ENCODE data around the gene DAPK2. TPM values are rescaled to one million over a fixed set of nuclear protein-coding genes. Genes with fewer than 3 reads are reported as not detected.
A peak's percentile ranks its signal among the peaks of the same experiment; 100 is the strongest.

Gene DAPK2
- total and polyA plus RNA-seq, 2 donors from 2014 or later, result 3.0 to 3.8 TPM

- intact Hi-C loops (cut with DNase I), result no loop called here
- DNase-seq (no peak), FAIRE-seq (no peak)
- no peak for TF ChIP-seq CTCF (IDR thresholded peaks at IDR 0.05; ENCODE audit: borderline replicate concordance, extremely low read depth, insufficient read depth)
- H3K4me1 ChIP-seq (ENCODE audit: control insufficient read depth in 2 of 3, insufficient read depth in 2 of 3, low read depth in 1 of 3, low read length in 3 of 3), result peaks cover 0 to 7% (median 0%) of the 10 kb centered on the region in 3 donors
- no peak overlapping the region for H3K27ac ChIP-seq (ENCODE audit: low read depth in 2 of 2, low read length in 2 of 2)
- H3K27me3 ChIP-seq (ENCODE audit: control insufficient read depth, insufficient read depth, low read length), result no peaks in the 10 kb centered on the region
- H3K36me3 ChIP-seq (ENCODE audit: control insufficient read depth in 2 of 3, insufficient read depth in 3 of 3, low read length in 3 of 3), result no peaks in the 10 kb centered on the region
- no peaks in the 10 kb centered on the region for H3K9me3 ChIP-seq (ENCODE audit: control insufficient read depth in 2 of 3, insufficient read depth in 1 of 3, low read length in 3 of 3)
- H3K4me3 ChIP-seq (ENCODE audit: low read length in 3 of 3), result peak overlapping the region in 2 of 3 donors; percentile 10 to 47
- no peak overlapping the region for H3K9ac ChIP-seq (ENCODE audit: low read length in 3 of 3)
Measured at GRCh38 chr15:64045101-64045435, 1.2 kb downstream of the DAPK2 start.

DNA sequence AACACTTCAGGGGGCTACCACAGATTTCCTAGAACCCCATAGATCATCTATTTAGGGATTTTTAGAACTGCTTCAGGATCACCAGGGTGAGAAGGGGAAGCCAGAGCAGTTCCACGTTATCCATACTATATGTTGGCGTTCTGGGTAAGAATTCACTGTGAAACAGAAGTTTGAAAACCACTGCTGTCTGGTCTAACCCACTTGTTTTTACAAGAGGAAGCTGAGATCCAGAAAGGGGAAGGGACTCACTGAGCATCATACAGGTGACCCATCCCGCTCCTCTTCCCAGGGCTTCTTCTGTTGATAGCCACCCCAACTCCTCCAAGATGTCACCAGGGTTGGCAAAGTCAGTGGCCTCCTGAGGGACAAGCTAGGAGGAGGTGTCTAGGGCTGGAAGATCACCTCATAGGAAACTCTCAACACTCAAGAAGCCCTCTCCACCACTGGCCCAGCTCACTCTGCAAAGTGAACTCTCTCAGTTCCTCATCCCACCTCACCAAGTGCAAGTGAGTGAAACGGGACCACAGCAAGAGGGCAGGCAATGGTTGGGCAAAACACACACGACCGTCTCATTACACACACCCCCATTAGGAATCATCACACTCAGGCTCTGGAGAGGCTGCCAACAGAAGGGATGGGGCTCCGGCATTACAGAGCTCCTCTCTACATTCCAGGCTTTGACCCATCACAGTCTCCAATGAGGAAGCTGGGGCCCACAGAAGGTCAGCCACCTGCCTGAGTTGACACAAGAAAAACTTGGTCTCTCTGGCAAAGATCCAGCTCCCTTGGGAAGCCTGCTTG lies 1.8 kb downstream of the DAPK2 start:
- peak overlapping the region in 1 of 3 donors; percentile 47 for H3K4me3 ChIP-seq (ENCODE audit: low read length in 3 of 3)
- H3K36me3 ChIP-seq (ENCODE audit: control insufficient read depth in 2 of 3, insufficient read depth in 3 of 3, low read length in 3 of 3), result no peaks in the 10 kb centered on the region
- intact Hi-C loops (cut with DNase I), result no loop called here
- H3K4me1 ChIP-seq (ENCODE audit: control insufficient read depth in 2 of 3, insufficient read depth in 2 of 3, low read depth in 1 of 3, low read length in 3 of 3), result peaks cover 0 to 7% (median 0%) of the 10 kb centered on the region in 3 donors
- no peaks in the 10 kb centered on the region for H3K27me3 ChIP-seq (ENCODE audit: control insufficient read depth, insufficient read depth, low read length)
- H3K27ac ChIP-seq (ENCODE audit: low read depth in 2 of 2, low read length in 2 of 2), result no peak overlapping the region
- DNase-seq (peak in 1 of 5 donors; percentile 31), FAIRE-seq (no peak)
- TF ChIP-seq CTCF (IDR thresholded peaks at IDR 0.05; ENCODE audit: borderline replicate concordance, extremely low read depth, insufficient read depth), result no peak
- no peak overlapping the region for H3K9ac ChIP-seq (ENCODE audit: low read length in 3 of 3)
- H3K9me3 ChIP-seq (ENCODE audit: control insufficient read depth in 2 of 3, insufficient read depth in 1 of 3, low read length in 3 of 3), result no peaks in the 10 kb centered on the region

- TF ChIP-seq CTCF (IDR thresholded peaks at IDR 0.05; ENCODE audit: borderline replicate concordance, extremely low read depth, insufficient read depth), result no peak
- Histone ChIP-seq H3K27ac (ENCODE audit: low read depth in 2 of 2, low read length in 2 of 2) (no peak overlapping the region), H3K4me3 (ENCODE audit: low read length in 3 of 3) (no peak overlapping the region), H3K4me1 (ENCODE audit: control insufficient read depth in 2 of 3, insufficient read depth in 2 of 3, low read depth in 1 of 3, low read length in 3 of 3) (no peaks in the 10 kb centered on the region), H3K36me3 (ENCODE audit: control insufficient read depth in 2 of 3, insufficient read depth in 3 of 3, low read length in 3 of 3) (no peaks in the 10 kb centered on the region), H3K9ac (ENCODE audit: low read length in 3 of 3) (no peak overlapping the region), H3K27me3 (ENCODE audit: control insufficient read depth, insufficient read depth, low read length) (no peaks in the 10 kb centered on the region), H3K9me3 (ENCODE audit: control insufficient read depth in 2 of 3, insufficient read depth in 1 of 3, low read length in 3 of 3) (no peaks in the 10 kb centered on the region)
- FAIRE-seq (no peak), DNase-seq (no peak)
- intact Hi-C loops (cut with DNase I), result loop anchor here (10.0 kb wide), 1 partner anchor 84 kb away; no protein-coding TSS in a partner anchor
Measured at GRCh38 chr15:64038878-64039610, 7.2 kb downstream of the DAPK2 start.

Data from kidney (tissue), 14 donors.